ENCODE results near the gene SLC25A47.

GRCh38 chr14:100348253-100348729, 25.2 kb downstream of the SLC25A47 start:
- TF ChIP-seq POLR2AphosphoS5 (IDR thresholded peaks at IDR 0.05; ENCODE audit: low read depth, low read length) (no peak), TAF1 (IDR thresholded peaks at IDR 0.05; ENCODE audit: borderline replicate concordance, low read depth, low read length) (no peak), POLR2A (IDR thresholded peaks at IDR 0.05; ENCODE audit: low read depth, low read length) (no peak)

Measured in GM12892 (cell line).